ENCODE results near the gene ANAPC4.

The ANAPC4 gene

GRCh38 chr4:25457053-25457715, 80.1 kb downstream of the ANAPC4 start:
- H3K9ac ChIP-seq (ENCODE audit: low read depth, low read length): no peak overlapping the region
- H3K4me1 ChIP-seq (ENCODE audit: control insufficient read depth, insufficient read depth, low read length): no peaks in the 10 kb centered on the region
- H3K27me3 ChIP-seq (ENCODE audit: control insufficient read depth, insufficient read depth, low read length): no peaks in the 10 kb centered on the region
- H3K9me3 ChIP-seq (ENCODE audit: control insufficient read depth, insufficient read depth, low read length): no peaks in the 10 kb centered on the region
- no peaks in the 10 kb centered on the region for H3K36me3 ChIP-seq (ENCODE audit: control insufficient read depth, insufficient read depth, low read length)
- H3K4me3 ChIP-seq (ENCODE audit: low read depth, low read length): no peak overlapping the region

GRCh38 chr4:25466966-25467697, 90.1 kb downstream of the ANAPC4 start:
- H3K4me3 ChIP-seq (ENCODE audit: low read depth, low read length): no peak overlapping the region
- H3K27me3 ChIP-seq (ENCODE audit: control insufficient read depth, insufficient read depth, low read length): no peaks in the 10 kb centered on the region
- no peaks in the 10 kb centered on the region for H3K9me3 ChIP-seq (ENCODE audit: control insufficient read depth, insufficient read depth, low read length)
- no peaks in the 10 kb centered on the region for H3K36me3 ChIP-seq (ENCODE audit: control insufficient read depth, insufficient read depth, low read length)
- H3K4me1 ChIP-seq (ENCODE audit: control insufficient read depth, insufficient read depth, low read length): no peaks in the 10 kb centered on the region
- no peak overlapping the region for H3K9ac ChIP-seq (ENCODE audit: low read depth, low read length)

- Histone ChIP-seq H3K27me3 (ENCODE audit: control insufficient read depth, insufficient read depth, low read length) (no peaks in the 10 kb centered on the region), H3K4me1 (ENCODE audit: control insufficient read depth, insufficient read depth, low read length) (no peaks in the 10 kb centered on the region), H3K4me3 (ENCODE audit: low read depth, low read length) (no peak overlapping the region), H3K9ac (ENCODE audit: low read depth, low read length) (no peak overlapping the region), H3K9me3 (ENCODE audit: control insufficient read depth, insufficient read depth, low read length) (no peaks in the 10 kb centered on the region), H3K36me3 (ENCODE audit: control insufficient read depth, insufficient read depth, low read length) (no peaks in the 10 kb centered on the region)
Observed at GRCh38 chr4:25467843-25468242, 90.8 kb downstream of the ANAPC4 start.

All from iPS-15b (cell line).